Stimulated activated CD4-positive, alpha-beta T cell treated with anti-CD3 and anti-CD28 coated beads, Interleukin-1b, Interleukin-23, amount 100 ng/mL, for 48 hours (primary cell): Measurements from ENCODE around the gene HACD4.
"Not testable (repeated sequence)": the region's sequence is repeated elsewhere in the genome, so short reads cannot be mapped to it uniquely, and the experiment has no call there.

ENCODE experiments used
- DNase-seq: peaks from one replicate; pipeline ENCODE4 v3.0.0-alpha.2; 2020

Gene HACD4

DNA sequence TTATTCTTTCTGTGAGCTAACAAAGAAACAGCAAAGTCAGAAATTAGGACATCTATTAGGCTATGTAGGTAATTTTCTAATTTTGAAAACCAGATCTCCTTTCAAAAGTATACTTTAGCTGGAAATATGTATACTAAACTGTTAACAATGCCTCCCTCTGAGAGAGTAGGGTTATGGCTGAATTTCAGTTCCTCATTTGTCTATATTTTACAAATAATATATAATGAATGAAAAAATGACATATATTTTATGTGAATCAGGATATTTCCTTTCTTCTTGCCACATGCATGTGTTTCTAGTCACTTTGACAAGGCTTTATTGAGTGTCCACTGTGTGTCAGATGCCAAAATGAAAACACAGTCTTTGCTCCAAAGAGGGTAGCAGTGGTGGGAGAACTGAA is 15.4 kb downstream of the HACD4 start:
- no peak for DNase-seq

- DNase-seq, result no peak
Measured at GRCh38 chr9:21015129-21015815, 16.2 kb downstream of the HACD4 start.

- no peak for DNase-seq
Measured at GRCh38 chr9:21002040-21002439, 29.4 kb downstream of the HACD4 start.

DNA sequence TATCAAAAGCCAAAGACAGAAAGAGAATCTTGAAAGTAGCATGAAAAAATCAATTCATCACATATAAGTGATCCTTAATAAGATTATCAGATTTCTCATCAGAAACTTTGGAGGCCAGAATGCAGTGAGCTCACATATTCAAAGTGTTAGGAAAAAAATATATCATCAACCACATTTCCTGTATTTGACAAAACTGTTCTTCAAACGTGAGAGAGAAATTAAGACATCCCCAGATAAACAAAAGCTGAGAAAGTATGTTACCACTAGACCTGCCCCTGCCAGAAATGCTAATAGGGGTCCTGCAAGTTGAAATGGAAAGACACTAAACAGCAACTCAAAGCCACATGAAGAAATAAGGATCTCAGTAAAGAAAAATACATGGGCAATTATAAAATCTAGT is 29.9 kb downstream of the HACD4 start:
- DNase-seq, result no peak

GRCh38 chr9:20997503-20998076 is 33.9 kb downstream of the HACD4 start:
- DNase-seq, result no peak

DNA sequence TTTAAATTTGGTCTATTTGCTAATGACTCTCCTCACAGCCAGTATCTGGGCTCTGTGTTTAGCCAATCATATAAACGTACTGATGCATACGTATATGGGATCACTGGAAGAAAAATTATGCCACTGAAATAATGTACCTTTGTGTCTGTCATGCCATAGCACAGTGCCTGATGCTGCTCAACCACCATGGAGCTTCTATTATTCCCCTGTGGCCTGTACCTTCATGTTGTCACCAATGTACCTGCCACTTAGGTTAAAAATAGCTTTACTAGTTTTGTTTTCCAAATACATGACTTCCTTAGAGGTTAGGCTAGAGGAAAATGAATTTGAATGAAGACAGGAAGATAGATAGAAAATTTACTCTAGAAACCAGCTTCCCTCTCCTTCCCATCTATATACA is 34.6 kb downstream of the HACD4 start:
- DNase-seq, result no peak

DNA sequence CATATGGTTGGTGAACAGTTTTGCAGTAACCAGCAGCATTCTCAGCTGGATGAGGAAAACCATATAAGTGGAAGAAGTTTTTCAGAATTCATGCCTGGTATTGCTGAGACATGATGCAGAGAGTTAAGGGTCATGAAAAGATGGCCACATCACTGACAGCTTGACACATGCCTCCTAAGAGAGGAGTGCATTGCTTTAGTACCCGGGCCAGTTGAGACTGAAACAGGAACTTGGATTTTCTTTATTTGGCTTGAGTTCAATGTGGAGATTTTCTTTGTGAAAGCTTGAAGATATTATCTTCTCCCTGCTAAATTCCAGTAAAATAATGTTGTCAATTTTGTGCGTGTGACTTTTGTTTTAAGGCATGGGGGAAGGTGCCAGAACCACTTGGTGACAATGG is 35.8 kb downstream of the HACD4 start:
- no peak for DNase-seq

- no peak for DNase-seq
Measured at GRCh38 chr9:20994486-20994885, 37.0 kb downstream of the HACD4 start.

DNA sequence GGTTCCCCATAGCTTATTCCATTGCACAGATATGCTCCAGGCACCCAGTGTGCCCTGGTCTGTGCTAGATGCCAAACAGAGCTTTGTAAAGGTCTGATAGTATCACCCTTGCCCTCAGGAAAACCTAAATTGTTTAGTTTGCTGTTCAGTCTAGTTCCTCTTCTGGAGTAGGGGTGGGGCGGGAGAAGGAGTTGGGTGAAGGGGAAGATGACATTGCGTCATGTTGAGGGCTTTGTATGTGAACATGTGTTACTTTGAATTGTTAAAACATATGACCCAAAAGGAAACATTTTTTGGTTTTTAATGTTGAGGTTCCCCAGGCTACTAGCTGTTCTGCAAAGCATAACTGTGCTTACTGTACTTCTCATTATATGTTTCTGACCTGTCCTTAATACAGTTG is 40.6 kb downstream of the HACD4 start:
- no peak for DNase-seq

GRCh38 chr9:20989923-20990341 is 41.5 kb downstream of the HACD4 start:
- no peak for DNase-seq

DNA sequence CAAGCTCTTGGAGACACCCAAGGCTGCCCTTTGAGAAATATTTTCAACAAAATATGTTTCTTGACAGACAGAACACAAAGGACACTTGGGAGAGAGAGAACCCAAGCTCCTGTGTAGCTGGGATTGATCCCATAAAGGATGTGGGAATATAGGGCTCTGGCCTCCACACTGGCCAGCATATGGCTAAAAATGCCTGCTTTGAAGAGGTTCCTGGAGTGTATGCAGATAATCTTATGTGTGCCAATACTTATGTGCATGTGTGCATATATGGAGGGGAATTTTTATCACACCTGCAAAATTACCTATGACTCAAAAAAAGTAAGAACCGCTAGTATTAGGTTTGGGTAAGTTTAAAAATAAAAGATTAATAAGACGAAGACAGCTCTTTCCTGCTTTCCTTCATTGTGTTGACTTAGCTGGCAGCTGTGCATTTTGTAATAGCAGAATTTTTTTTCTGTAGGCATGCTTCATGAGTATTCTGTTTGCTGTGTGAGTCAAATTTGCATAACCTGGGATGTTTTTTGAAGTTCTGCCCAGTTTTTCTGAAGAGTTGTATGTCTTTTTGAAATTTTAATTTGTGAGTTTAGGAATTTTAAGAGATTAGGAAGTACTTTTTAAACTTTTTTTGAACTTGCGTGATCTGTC is 42.6 kb downstream of the HACD4 start:
- no peak for DNase-seq

DNA sequence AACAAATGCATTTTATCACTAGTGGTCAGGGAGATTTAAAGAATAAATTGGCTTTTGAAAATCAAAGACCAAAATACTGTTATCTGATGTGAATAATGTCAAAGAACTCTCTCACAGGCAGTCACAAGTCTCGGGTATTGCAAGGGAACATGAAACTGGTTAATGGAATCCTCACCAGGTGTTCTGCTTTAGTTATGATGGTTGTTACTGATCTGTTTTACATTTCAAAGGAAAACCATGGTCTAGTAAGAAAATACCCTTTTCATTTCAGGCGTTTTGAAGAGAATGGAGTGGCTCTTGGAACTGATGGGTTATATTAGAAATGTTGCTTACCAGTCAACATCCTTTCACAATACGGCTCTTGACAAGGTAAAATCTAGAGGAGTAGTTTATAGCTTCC is 43.4 kb downstream of the HACD4 start:
- DNase-seq, result no peak

DNA sequence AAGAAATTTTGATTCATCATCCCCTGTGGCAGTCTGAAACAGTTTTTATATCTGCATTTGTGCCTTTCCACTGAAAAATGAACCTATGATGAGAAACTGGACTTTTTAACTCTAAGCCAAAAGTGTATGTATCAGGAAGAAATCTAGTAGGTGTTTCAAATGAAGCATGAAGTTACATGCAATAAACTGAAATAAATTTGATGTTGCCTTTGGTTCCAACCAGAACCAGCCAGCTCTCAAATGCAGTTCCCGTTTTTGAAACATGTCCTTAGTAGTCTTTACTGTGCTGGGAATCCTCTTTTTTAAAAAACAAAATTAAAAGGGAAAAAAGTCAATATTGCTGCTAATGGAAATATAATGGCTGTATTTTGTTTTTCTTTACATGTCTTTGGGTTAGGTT is 43.9 kb downstream of the HACD4 start:
- no peak for DNase-seq

DNA sequence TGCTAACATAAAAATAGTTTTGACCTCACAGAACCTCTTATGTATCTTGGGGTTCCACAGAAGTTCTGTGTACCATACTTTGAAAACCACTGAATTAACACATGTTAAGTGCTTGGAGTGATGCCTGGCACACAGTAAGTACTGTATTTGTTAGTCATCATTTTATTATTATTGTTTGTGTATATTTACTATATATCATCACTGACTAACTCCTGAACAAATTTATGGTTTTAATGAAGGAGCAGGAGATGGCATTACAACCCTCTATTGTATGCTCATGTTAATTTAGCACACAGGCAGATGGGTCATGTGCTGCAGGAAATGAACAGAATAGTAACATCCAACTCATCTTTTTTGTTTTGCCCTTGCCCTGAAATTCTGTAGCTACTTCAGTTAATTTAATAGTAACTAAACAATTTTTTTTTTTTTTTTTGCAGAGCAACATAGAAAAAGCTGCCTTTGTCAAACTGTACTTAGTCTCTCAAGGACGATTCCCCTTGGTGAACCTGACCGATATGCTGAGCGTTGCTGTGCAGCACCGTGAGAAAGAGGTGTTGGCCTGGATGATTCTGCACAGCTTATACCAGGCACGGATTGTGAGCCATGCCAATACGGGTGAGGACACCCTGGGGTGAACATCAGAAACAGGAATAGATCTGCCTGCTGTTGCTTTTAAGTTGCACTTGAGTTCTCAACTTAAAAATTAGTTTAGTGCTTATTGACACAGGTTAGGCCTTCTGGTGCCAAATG is 45.4 kb downstream of the HACD4 start:
- no peak for DNase-seq

DNA sequence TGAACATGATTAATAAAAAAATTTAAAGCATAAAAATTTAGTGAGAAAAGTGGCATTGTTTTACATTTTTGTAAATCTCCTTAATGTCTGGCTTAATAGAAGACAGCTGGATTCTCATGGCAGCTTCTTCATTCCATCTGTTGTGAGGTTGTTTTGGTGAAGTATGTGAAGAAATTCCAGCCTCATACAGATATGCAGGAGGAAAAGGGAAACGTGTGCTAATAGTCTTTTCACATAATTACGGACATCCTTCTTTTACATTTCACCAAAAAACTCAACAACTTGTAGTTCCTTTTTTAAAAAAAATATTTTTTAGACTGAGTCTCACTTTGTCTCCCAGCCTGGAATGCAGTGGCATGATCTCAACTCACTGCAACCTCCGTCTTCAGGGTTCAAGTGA is 46.9 kb downstream of the HACD4 start:
- DNase-seq, result no peak

GRCh38 chr9:20981486-20981885 is 50.0 kb downstream of the HACD4 start:
- DNase-seq, result no peak

GRCh38 chr9:20980832-20981455 is 50.5 kb downstream of the HACD4 start:
- DNase-seq, result no peak

GRCh38 chr9:20978249-20978648 is 53.2 kb downstream of the HACD4 start:
- DNase-seq, result no peak

GRCh38 chr9:20974191-20974938 is 57.1 kb downstream of the HACD4 start:
- not testable (repeated sequence) for DNase-seq

DNA sequence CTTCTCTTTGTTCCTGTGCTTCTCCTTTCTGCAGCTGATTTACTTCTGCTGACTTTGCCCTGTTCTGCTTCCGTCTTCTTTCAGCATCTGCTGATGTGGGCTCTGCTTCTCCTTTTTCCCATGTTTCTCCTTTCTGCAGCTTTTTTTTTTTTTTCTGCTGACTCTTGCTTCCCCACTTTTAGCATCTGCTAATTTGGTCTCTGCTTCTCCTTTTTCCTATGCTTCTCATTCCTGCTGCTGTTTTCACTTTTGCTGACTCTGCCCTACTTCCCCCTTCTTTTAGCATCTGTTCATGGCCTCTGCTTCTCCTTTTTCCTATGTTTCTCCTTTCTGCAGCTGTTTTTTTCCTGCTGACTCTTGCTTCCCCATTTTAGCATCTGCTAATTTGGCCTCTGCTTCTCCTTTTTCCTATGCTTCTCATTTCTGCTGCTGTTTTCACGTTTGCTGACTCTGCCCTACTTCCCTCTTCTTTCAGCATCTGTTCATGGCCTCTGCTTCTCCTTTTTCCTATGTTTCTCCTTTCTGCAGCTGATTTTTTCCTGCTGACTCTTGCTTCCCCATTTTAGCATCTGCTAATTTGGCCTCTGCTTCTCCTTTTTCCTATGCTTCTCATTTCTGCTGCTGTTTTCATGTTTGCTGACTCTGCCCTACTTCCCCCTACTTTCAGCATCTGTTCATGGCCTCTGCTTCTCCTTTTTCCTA is 58.0 kb downstream of the HACD4 start:
- not testable (repeated sequence) for DNase-seq

DNA sequence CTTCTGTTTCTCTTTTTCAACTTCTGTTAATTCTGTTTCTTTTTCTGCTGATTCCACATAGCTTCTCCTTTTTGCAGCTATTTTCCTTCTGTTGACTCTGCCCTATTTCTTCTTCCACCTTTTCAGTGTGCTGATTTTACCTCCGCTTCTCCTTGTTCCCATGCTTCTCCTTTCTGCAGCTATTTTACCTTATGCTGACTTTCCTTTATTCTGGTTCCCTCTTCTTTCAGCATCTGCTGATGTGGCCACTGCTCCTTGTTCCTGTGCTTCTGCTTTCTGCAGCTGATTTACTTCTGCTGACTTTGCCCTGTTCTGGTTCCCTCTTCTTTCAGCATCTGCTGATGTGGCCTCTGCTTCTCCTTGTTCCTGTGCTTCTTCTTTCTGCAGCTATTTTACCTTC is 58.8 kb downstream of the HACD4 start:
- DNase-seq, result no peak
